Stimulated activated CD8-positive, alpha-beta memory T cell treated with anti-CD3 and anti-CD28 coated beads, Interleukin-4, amount 100 ng/mL, for 24 hours (primary cell): ENCODE results near the gene EPB41L3.

Source experiments
- DNase-seq: peaks from one replicate; pipeline ENCODE4 v3.0.0-alpha.2; 2020; ENCODE audit warnings: low read depth

Gene EPB41L3

GRCh38 chr18:5451871-5452270 lies 91.9 kb downstream of the EPB41L3 start:
- DNase-seq: no peak

GRCh38 chr18:5451150-5451549 lies 92.6 kb downstream of the EPB41L3 start:
- no peak for DNase-seq

- no peak for DNase-seq
These were observed 93.8 kb downstream of the EPB41L3 start for GRCh38 chr18:5449858-5450509.

GRCh38 chr18:5447442-5447841 lies 96.4 kb downstream of the EPB41L3 start:
- no peak for DNase-seq

DNA sequence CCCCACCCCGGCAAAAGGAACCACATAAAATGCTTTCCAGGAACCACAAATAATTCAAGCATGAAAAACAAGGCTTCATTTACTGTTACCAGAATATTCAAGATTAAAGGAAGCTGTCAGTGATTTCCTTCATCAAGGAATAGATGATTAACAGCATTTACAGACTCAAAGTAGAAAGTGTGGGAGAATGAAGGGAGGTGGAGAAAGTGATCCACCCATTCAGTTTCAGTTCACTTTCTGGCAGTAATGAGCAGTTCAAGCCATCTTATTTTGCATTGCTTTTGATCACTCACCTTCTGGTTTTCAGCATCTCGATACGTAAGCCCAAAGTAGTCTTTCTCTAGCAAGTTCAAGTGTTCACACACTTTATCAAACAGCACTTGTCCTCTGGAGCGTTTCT lies 99.0 kb downstream of the EPB41L3 start:
- DNase-seq: no peak

- no peak for DNase-seq
These were observed 99.5 kb downstream of the EPB41L3 start for GRCh38 chr18:5444269-5444668.

GRCh38 chr18:5439986-5440696 lies 103.7 kb downstream of the EPB41L3 start:
- no peak for DNase-seq

DNA sequence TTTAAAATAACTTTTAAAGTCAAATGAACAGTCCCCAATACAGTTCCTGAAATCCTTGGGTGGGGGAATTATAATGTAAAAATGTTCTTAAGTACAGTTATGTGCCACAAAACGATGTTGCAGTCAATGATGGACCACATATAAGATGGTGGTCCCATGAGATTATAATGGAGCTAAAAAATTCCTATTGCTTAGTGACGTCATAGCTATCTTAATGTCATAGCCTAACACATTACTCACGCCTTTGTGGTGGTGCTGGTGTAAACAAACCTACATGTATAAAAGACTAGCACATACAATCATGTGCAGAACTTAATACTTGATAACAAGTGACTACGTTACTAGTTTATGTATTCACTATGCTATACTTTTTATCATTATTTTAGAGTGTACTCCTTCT lies 109.4 kb downstream of the EPB41L3 start:
- DNase-seq: no peak

- DNase-seq: no peak
These were observed 111.8 kb downstream of the EPB41L3 start for GRCh38 chr18:5431836-5432575.

- DNase-seq: no peak
These were observed 113.7 kb downstream of the EPB41L3 start for GRCh38 chr18:5430131-5430530.

- no peak for DNase-seq
These were observed 114.1 kb downstream of the EPB41L3 start for GRCh38 chr18:5429681-5430080.

DNA sequence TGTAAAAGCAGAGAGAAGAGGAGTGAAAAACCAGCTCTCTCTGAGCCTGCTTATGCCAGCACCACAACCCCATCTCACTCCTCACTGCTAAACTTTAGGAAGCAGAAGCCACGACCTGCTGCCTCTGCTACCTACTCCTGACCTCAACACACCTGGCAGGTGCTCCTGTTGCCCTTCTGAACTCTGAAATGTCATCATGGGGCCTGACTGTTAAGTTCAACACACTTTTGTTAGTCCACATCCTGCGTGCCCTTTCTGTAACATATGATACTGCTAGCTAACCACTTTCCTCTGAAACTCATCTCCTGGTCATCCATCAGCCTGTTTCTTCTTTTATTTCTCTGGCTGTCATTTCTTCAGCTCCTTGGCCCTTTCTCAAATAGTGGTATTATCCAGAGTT lies 118.1 kb downstream of the EPB41L3 start:
- no peak for DNase-seq

GRCh38 chr18:5424903-5425664 lies 118.7 kb downstream of the EPB41L3 start:
- no peak for DNase-seq

GRCh38 chr18:5422626-5423025 lies 121.2 kb downstream of the EPB41L3 start:
- no peak for DNase-seq

GRCh38 chr18:5421981-5422380 lies 121.8 kb downstream of the EPB41L3 start:
- no peak for DNase-seq

- no peak for DNase-seq
These were observed 122.9 kb downstream of the EPB41L3 start for GRCh38 chr18:5420906-5421305.

DNA sequence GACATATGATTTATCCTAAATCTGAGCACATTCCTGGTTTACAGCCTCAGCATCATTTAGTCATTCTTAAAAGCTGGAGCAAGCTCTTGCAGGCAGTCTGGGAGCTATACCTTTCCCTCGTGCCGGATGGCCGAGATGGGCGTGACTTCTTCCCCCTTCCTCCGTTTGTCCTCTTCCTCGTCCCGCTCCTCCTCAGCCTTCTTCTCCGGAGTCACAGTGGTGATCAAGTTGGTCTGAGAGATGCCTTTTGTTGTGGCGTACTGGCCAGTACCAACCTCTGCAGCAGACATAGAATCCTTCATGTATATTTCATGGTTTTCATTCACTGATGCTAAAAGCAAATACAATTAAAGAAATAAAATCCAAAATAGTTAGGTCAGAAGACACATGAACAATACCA lies 124.2 kb downstream of the EPB41L3 start:
- no peak for DNase-seq

DNA sequence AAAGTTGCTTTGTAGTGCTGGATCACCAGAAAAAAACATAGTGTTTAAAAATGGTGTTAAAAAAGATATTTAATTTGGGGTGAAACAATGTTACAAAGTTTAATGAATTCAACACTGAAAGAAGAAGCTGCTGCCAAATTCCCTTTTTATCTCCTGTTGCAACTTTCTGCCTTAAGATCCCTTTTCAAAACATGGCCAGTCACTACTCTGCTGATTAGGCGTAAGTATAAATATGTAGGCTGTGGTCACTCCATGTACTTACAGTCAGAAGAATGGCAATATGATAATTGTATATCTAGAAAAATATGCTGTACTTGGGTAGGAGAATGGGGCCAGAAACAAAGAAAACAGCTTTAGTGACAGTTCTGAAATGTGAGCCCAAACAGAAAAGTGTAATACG lies 124.8 kb downstream of the EPB41L3 start:
- no peak for DNase-seq

- DNase-seq: no peak
These were observed 126.5 kb downstream of the EPB41L3 start for GRCh38 chr18:5417342-5417741.

GRCh38 chr18:5416112-5416511 lies 127.7 kb downstream of the EPB41L3 start:
- DNase-seq: no peak

GRCh38 chr18:5415665-5416064 lies 128.1 kb downstream of the EPB41L3 start:
- no peak for DNase-seq

DNA sequence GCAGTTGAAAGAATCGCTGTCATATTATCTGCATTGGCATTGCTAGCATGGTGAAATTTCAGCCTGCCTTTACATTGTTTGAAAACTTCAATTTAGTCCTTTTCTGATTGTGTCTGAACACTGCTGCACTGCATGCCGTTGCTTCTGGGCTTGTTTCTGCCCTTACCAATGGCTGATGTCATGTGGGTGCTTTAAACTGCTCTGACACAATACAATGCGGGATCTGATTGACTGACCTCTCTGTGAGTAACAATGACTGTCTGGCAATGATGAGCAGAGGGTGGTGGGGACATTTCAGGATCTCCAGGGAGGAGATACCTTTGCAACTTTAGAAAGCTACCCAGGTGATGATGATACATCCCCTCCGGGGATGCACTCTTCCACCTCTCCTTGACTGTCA lies 128.8 kb downstream of the EPB41L3 start:
- no peak for DNase-seq
